PFSK-1 (cell line): Measurements from ENCODE around the gene KCTD1.

Experiments used
- POLR2AphosphoS5 ChIP-seq: IDR thresholded peaks from 2 replicates; pipeline ENCODE4 v1.6.1; 2012; ENCODE audit warnings: low read depth, mild to moderate bottlenecking, control low read depth, low read length, moderate library complexity
- REST ChIP-seq, 2 experiments: IDR thresholded peaks; 2 replicates each; pipeline versions ENCODE4 v1.6.1 to v1.8.0; 2011 to 2012; ENCODE audit warnings: low read depth in 2 of 2, low read length in 2 of 2, control low read depth in 1 of 2, inconsistent platforms in 1 of 2, mild to moderate bottlenecking in 1 of 2, moderate library complexity in 1 of 2; ENCODE audit not compliant: insufficient read depth in 1 of 2

GRCh38 chr18:26415631-26416030, 132.7 kb downstream of the KCTD1 start:
- TF ChIP-seq POLR2AphosphoS5, result no peak
- no peak for TF ChIP-seq REST (IDR thresholded peaks at IDR 0.05; ENCODE audit: insufficient read depth in 1 of 2, low read depth in 2 of 2, low read length in 2 of 2)
